GM12878 (cell line): Measurements from ENCODE around the gene ANAPC2. TPM values are rescaled to one million over a fixed set of nuclear protein-coding genes. Genes with fewer than 3 reads are reported as not detected.

Source experiments
- ATAC-seq: fragments of 200-7000 bp; cut with Tn5 transposase; 3 replicates; pipeline ENCODE4 v1.9.1; 2020; ENCODE audit warnings: mild to moderate bottlenecking, moderate library complexity
- BruUV-seq: library from RNA; stranded (reverse); fragments of 400-500 nt; replicated peaks from 2 replicates; lab custom pipeline; 2021; lab: Mats Ljungman, UMichigan
- CTCF ChIA-PET: fragments of 300-600 bp; sonication (Branson Sonifier 250); formaldehyde crosslinking; extraction: SDS; loops from one replicate; lab custom pipeline; 2021; ENCODE audit warnings: inconsistent platforms; lab: Yijun Ruan, JAX
- POLR2A ChIA-PET: fragments of 350-600 bp; formaldehyde crosslinking; extraction: SDS; loops from one replicate; lab custom pipeline; 2021; ENCODE audit warnings: inconsistent platforms; lab: Charles Lee
- RAD21 ChIA-PET: fragments of 300-600 bp; sonication (Branson Sonifier 250); formaldehyde crosslinking; loops from one replicate; lab custom pipeline; 2023; ENCODE audit warnings: antibody characterized with exemption; ENCODE audit not compliant: unreplicated experiment; lab: Charles Lee
- SMC1A ChIA-PET: fragments of 300-600 bp; sonication (Branson Sonifier 250); formaldehyde crosslinking; loops from one replicate; lab custom pipeline; 2023; ENCODE audit not compliant: unreplicated experiment, uncharacterized antibody; lab: Charles Lee
- DNase-seq: peaks from one replicate; pipeline ENCODE4 v3.0.0-alpha.2; 2011; ENCODE audit warnings: low read depth, low spot score
- FAIRE-seq: peaks from 3 replicates; lab custom pipeline; 2011; peaks lifted over from hg19 to GRCh38; lab: Jason Lieb, UNC
- H2AFZ ChIP-seq: 2 replicates; pipeline ENCODE4 v1.6.0; 2011; ENCODE audit warnings: low read depth, low read length, control low read depth; ENCODE audit not compliant: control insufficient read depth
- H3K27ac ChIP-seq: 2 replicates; pipeline ENCODE4 v1.5.1; 2011; ENCODE audit warnings: control low read depth; ENCODE audit not compliant: control insufficient read depth, insufficient read depth
- H3K27me3 ChIP-seq, 2 experiments: replicated peaks in 1 of 2; 2 replicates each; pipeline versions ENCODE4 v1.6.0 to v1.6.1; 2011; ENCODE audit warnings: low read length in 1 of 2; ENCODE audit not compliant: control insufficient read depth in 2 of 2, insufficient read depth in 2 of 2
- H3K36me3 ChIP-seq, 2 experiments: 2 replicates each; pipeline ENCODE4 v1.5.1; 2011; ENCODE audit warnings: low read length in 1 of 2; ENCODE audit not compliant: control insufficient read depth in 2 of 2, insufficient read depth in 2 of 2
- H3K4me1 ChIP-seq: 2 replicates; pipeline ENCODE4 v1.6.1; 2011; ENCODE audit warnings: mild to moderate bottlenecking, low read length, moderate library complexity, mixed read lengths; ENCODE audit not compliant: control insufficient read depth, insufficient read depth
- H3K4me2 ChIP-seq: 2 replicates; pipeline ENCODE4 v1.6.0; 2011; ENCODE audit warnings: control low read depth; ENCODE audit not compliant: control insufficient read depth, insufficient read depth
- H3K4me3 ChIP-seq: fragments of 200-600 bp; sonication (generic); 2 replicates; pipeline ENCODE4 v1.5.1; 2016
- H3K79me2 ChIP-seq: 2 replicates; pipeline ENCODE4 v1.6.0; 2011; ENCODE audit warnings: low read length; ENCODE audit not compliant: control insufficient read depth, insufficient read depth
- H3K9ac ChIP-seq: 2 replicates; pipeline ENCODE4 v1.8.0; 2011; ENCODE audit warnings: low read length, control low read depth, mixed read lengths; ENCODE audit not compliant: control insufficient read depth, insufficient read depth
- H3K9me3 ChIP-seq: replicated peaks from 3 replicates; pipeline ENCODE4 v1.5.1; 2011; ENCODE audit warnings: mild to moderate bottlenecking, low read length; ENCODE audit not compliant: control insufficient read depth, insufficient read depth
- H4K20me1 ChIP-seq: 2 replicates; pipeline ENCODE4 v1.6.0; 2011; ENCODE audit not compliant: control insufficient read depth, insufficient read depth
- BACH1 ChIP-seq: fragments of 450-650 bp; IDR thresholded peaks from 2 replicates; pipeline ENCODE4 v1.6.1; 2017; ENCODE audit warnings: mild to moderate bottlenecking, borderline replicate concordance
- BCL11A ChIP-seq: IDR thresholded peaks from 2 replicates; pipeline ENCODE4 v1.6.1; 2011; ENCODE audit warnings: low read depth, low read length
- BRCA1 ChIP-seq: IDR thresholded peaks from 2 replicates; pipeline ENCODE4 v1.6.1; 2011; ENCODE audit warnings: low read depth, low read length, improper control_type of control experiment
- NR2C2 ChIP-seq: IDR thresholded peaks from 2 replicates; pipeline ENCODE4 v1.6.1; 2011; ENCODE audit warnings: borderline replicate concordance, low read depth; ENCODE audit not compliant: control insufficient read depth, insufficient read length
- RAD51 ChIP-seq: fragments of 450-650 bp; IDR thresholded peaks from 2 replicates; pipeline ENCODE4 v1.6.1; 2016; ENCODE audit warnings: moderate library complexity, mild to moderate bottlenecking, inconsistent platforms
- TCF12 ChIP-seq: IDR thresholded peaks from 2 replicates; pipeline ENCODE4 v1.6.1; 2011; ENCODE audit warnings: low read depth, mild to moderate bottlenecking, low read length
- ZNF384 ChIP-seq: IDR thresholded peaks from 2 replicates; pipeline ENCODE4 v1.6.1; 2012; ENCODE audit warnings: low read depth, mild to moderate bottlenecking, low read length, improper control_type of control experiment, borderline replicate concordance
- WGBS: methylation state at CpG from one replicate; pipeline ENCODE4 v1.1.6; 2016; ENCODE audit warnings: low lambda C conversion rate; ENCODE audit not compliant: insufficient replicate concordance, insufficient coverage; ENCODE audit errors: missing lambda C conversion rate; 5-methylcytosine and 5-hydroxymethylcytosine counted together
- in situ Hi-C: fragments of 300-500 bp; cut with MboI; formaldehyde crosslinking; loops from 9 replicates; pipeline ENCODE4 v1.14.3; 2018; ENCODE audit warnings: mixed read lengths
- intact Hi-C: fragments of 100-400 bp; cut with micrococcal nuclease; formaldehyde crosslinking; loops from one replicate; pipeline ENCODE4 v1.14.2; 2022; ENCODE audit not compliant: unreplicated experiment
- polyA plus RNA-seq, 11 experiments: library from polyadenylated mRNA; depleted of rRNA in 4 of 11; unstranded in 6 of 11; stranded (reverse) in 5 of 11; fragments of >200 nt; fragmentation: Nextera tagmentation in 4 of 11; fragmentation: Illumina TruSeq in 1 of 11; extraction: Ambion mirVana in 4 of 11; extraction: Trizol in 1 of 11; gene quantifications; 1 replicate in 1 of 11; 2 replicates in 10 of 11; pipeline versions ENCODE4 v1.2.1 to v1.2.3, GENCODE V29; 2011 to 2016; ENCODE audit warnings: inconsistent platforms in 2 of 11, missing spikeins in 2 of 11, low read depth in 1 of 11
- total RNA-seq, 4 experiments: library from RNA; depleted of rRNA in 3 of 4; stranded (reverse); fragments of >200 nt in 3 of 4; fragmentation: Illumina TruSeq in 1 of 4; extraction: Trizol in 1 of 4; gene quantifications; 2 replicates each; pipeline versions ENCODE4 v1.2.1 to v1.2.3, GENCODE V29; 2013 to 2021
- TF ChIP-seq, protein P1 (sequence below): fragments of 450-650 bp; IDR thresholded peaks from 2 replicates; pipeline ENCODE4 v1.6.1; 2016; ENCODE audit warnings: mild to moderate bottlenecking
- TF ChIP-seq, protein P2 (sequence below): IDR thresholded peaks from 2 replicates; pipeline ENCODE4 v1.6.1; 2012; ENCODE audit warnings: improper control_type of control experiment, low read depth, low read length; ENCODE audit not compliant: insufficient replicate concordance
- TF ChIP-seq, protein P3 (sequence below): fragments of 450-650 bp; IDR thresholded peaks from 2 replicates; pipeline ENCODE4 v1.6.1; 2017; ENCODE audit warnings: mild to moderate bottlenecking, moderate library complexity

ANAPC2 gene
- total and polyA plus RNA-seq, 10 of the 15 experiments (the other 5 are each of a cell fraction or from before 2014, with no cell fraction given), result 0.03 to 65.2 (median 20.5) TPM

DNA sequence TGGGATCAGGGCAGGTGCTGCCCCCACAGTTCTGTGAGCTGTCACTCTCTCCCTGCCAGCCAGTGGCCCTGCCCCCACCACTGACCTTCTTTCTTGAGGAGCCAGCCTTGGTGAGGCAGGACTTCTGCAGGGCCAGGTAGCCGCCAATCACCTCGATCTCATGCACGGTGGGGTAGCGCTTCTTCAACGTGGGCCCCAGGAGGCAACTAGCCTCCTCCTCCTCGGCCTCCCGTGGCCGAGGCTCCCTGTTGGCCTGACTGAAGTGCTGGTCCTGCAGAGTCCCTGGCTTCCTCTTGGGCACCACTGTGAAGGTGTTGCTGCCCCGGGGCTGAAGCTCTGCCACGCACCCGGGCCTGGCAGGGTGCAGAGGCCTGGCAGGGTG, 10.5 kb upstream of the ANAPC2 start:
- H3K4me3 ChIP-seq, result no peak overlapping the region
- no TSS peak for BruUV-seq
- FAIRE-seq, result no peak
- TF ChIP-seq NR2C2 (no peak), RAD51 (no peak), BCL11A (no peak), ZNF384 (no peak), TCF12 (no peak), BACH1 (no peak), BRCA1 (no peak)
- TF ChIP-seq, protein P1, sequence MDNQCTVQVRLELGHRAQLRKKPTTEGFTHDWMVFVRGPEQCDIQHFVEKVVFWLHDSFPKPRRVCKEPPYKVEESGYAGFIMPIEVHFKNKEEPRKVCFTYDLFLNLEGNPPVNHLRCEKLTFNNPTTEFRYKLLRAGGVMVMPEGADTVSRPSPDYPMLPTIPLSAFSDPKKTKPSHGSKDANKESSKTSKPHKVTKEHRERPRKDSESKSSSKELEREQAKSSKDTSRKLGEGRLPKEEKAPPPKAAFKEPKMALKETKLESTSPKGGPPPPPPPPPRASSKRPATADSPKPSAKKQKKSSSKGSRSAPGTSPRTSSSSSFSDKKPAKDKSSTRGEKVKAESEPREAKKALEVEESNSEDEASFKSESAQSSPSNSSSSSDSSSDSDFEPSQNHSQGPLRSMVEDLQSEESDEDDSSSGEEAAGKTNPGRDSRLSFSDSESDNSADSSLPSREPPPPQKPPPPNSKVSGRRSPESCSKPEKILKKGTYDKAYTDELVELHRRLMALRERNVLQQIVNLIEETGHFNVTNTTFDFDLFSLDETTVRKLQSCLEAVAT, result no peak
- TF ChIP-seq, protein P2, sequence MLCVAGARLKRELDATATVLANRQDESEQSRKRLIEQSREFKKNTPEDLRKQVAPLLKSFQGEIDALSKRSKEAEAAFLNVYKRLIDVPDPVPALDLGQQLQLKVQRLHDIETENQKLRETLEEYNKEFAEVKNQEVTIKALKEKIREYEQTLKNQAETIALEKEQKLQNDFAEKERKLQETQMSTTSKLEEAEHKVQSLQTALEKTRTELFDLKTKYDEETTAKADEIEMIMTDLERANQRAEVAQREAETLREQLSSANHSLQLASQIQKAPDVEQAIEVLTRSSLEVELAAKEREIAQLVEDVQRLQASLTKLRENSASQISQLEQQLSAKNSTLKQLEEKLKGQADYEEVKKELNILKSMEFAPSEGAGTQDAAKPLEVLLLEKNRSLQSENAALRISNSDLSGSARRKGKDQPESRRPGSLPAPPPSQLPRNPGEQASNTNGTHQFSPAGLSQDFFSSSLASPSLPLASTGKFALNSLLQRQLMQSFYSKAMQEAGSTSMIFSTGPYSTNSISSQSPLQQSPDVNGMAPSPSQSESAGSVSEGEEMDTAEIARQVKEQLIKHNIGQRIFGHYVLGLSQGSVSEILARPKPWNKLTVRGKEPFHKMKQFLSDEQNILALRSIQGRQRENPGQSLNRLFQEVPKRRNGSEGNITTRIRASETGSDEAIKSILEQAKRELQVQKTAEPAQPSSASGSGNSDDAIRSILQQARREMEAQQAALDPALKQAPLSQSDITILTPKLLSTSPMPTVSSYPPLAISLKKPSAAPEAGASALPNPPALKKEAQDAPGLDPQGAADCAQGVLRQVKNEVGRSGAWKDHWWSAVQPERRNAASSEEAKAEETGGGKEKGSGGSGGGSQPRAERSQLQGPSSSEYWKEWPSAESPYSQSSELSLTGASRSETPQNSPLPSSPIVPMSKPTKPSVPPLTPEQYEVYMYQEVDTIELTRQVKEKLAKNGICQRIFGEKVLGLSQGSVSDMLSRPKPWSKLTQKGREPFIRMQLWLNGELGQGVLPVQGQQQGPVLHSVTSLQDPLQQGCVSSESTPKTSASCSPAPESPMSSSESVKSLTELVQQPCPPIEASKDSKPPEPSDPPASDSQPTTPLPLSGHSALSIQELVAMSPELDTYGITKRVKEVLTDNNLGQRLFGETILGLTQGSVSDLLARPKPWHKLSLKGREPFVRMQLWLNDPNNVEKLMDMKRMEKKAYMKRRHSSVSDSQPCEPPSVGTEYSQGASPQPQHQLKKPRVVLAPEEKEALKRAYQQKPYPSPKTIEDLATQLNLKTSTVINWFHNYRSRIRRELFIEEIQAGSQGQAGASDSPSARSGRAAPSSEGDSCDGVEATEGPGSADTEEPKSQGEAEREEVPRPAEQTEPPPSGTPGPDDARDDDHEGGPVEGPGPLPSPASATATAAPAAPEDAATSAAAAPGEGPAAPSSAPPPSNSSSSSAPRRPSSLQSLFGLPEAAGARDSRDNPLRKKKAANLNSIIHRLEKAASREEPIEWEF, result no peak
- TF ChIP-seq, protein P3, sequence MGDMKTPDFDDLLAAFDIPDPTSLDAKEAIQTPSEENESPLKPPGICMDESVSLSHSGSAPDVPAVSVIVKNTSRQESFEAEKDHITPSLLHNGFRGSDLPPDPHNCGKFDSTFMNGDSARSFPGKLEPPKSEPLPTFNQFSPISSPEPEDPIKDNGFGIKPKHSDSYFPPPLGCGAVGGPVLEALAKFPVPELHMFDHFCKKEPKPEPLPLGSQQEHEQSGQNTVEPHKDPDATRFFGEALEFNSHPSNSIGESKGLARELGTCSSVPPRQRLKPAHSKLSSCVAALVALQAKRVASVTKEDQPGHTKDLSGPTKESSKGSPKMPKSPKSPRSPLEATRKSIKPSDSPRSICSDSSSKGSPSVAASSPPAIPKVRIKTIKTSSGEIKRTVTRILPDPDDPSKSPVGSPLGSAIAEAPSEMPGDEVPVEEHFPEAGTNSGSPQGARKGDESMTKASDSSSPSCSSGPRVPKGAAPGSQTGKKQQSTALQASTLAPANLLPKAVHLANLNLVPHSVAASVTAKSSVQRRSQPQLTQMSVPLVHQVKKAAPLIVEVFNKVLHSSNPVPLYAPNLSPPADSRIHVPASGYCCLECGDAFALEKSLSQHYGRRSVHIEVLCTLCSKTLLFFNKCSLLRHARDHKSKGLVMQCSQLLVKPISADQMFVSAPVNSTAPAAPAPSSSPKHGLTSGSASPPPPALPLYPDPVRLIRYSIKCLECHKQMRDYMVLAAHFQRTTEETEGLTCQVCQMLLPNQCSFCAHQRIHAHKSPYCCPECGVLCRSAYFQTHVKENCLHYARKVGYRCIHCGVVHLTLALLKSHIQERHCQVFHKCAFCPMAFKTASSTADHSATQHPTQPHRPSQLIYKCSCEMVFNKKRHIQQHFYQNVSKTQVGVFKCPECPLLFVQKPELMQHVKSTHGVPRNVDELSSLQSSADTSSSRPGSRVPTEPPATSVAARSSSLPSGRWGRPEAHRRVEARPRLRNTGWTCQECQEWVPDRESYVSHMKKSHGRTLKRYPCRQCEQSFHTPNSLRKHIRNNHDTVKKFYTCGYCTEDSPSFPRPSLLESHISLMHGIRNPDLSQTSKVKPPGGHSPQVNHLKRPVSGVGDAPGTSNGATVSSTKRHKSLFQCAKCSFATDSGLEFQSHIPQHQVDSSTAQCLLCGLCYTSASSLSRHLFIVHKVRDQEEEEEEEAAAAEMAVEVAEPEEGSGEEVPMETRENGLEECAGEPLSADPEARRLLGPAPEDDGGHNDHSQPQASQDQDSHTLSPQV, result no peak
- no peak overlapping the region for H3K27ac ChIP-seq
- ChIA-PET POLR2A (interaction anchor here (0.8 to 2.5 kb wide), 3 partner anchors 10 to 67 kb away, joined by 3 to 9 read pairs (median 6); partner anchors contain the start of gene SSNA1), CTCF (no interaction called here), SMC1A (interaction anchor here (0.9 to 1.9 kb wide), 3 partner anchors 10 to 50 kb away, joined by 4 to 9 read pairs (median 5); partner anchors contain the start of genes ANAPC2 and SSNA1), RAD21 (no interaction called here)
- in situ Hi-C loops (no loop called here), intact Hi-C loops (no loop called here)
- H2AFZ ChIP-seq, result no peak overlapping the region
- WGBS, result 86% methylated on average over 11 of the region's 11 CpGs
- H3K4me1 ChIP-seq, result peaks cover 24% of the 10 kb centered on the region
- no peak overlapping the region for H3K9ac ChIP-seq
- no peak for DNase-seq
- H3K27me3 ChIP-seq, result no peaks in the 10 kb centered on the region
- ATAC-seq, result no peak
- no peaks in the 10 kb centered on the region for H4K20me1 ChIP-seq
- H3K79me2 ChIP-seq, result peaks cover 10% of the 10 kb centered on the region
- H3K36me3 ChIP-seq, result no peaks in the 10 kb centered on the region
- H3K9me3 ChIP-seq, result no peaks in the 10 kb centered on the region
- peak overlapping the region; percentile 54 for H3K4me2 ChIP-seq
